Measurements from ENCODE around the gene CTSK. TPM values are rescaled to one million over a fixed set of nuclear protein-coding genes. Genes with fewer than 3 reads are reported as not detected.
"Not testable (repeated sequence)": the region's sequence is repeated elsewhere in the genome, so short reads cannot be mapped to it uniquely, and the experiment has no call there.

CTSK gene
- total RNA-seq, 1 donor = 0.54 TPM

DNA sequence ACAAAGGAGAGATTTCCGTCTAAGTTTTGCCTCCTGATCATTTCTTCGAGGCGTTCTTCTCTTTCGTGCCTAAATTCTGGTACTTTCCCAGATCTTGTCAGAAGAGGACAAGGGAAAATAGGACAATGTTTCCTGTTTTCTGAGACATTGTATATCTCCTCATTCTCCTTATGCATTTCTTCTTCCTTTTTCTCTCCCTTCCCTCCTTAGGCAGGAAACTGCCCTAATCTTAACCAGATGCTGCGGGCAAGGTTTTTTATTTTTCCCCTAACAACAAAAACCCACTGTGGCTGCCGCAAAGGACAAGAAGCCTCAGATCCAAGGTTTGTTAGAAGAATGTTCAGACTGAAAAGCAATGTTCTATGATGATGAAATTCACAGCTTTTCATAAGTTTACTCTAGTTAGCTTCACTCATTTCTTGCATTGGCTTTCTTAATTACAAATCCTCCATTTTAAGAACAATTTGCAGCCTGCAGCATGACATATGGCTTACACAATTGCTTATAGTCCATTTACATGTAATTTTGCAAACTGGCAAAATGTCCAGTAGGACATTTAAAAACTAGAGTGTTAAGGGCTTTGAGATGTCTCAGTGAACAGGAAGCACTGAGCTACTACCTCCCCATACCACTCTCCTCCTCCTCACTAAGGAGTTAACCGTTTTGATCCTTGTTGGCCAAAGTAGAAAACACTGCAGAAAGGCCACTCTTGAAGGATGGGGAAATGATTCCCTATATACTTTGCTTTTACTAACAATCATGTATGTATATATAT is 624 bp downstream of the CTSK start:
- DNase-seq (ENCODE audit: low read depth in 2 of 3, low spot score in 2 of 3) = peak in 2 of 3 donors; percentile 13 to 50

DNA sequence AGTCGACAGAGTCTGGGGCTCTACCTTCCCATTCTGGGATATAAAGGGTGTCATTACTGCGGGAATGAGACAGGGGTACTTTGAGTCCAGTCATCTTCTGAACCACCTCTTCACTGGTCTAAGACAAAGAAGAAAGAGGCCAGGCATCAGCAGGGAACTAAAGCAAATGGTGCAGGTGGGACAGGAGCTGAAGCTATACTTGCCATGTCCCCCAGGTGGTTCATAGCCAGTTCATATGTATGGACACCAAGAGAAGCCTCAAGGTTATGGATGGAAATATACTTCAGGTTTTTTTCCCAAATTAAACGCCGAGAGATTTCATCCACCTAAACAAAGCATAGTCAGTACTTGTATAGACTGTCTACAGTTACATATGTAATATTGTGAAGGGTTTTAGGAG is 2.2 kb downstream of the CTSK start:
- DNase-seq (ENCODE audit: low read depth in 2 of 3, low spot score in 2 of 3) = no peak

DNA sequence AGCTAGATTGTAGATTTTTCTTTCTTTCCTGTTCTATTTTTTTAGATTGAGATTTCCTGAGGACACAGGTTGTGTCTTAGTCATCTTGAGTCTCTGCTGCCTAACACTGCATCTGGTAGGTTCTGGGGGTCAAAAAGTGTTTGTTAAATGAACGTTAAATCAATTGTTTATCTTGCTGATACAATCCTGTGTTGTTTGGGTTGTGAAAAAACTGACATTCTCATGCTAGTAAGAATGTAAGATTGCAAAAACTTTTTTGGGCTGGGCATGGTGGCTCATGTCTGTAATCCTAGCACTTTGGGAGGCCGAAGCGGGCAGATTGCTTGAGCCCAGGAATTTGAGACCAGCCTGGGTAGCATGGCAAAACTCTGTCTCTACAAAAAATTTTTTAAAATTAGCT is 3.4 kb downstream of the CTSK start:
- no peak for DNase-seq (ENCODE audit: low read depth in 2 of 3, low spot score in 2 of 3)

DNA sequence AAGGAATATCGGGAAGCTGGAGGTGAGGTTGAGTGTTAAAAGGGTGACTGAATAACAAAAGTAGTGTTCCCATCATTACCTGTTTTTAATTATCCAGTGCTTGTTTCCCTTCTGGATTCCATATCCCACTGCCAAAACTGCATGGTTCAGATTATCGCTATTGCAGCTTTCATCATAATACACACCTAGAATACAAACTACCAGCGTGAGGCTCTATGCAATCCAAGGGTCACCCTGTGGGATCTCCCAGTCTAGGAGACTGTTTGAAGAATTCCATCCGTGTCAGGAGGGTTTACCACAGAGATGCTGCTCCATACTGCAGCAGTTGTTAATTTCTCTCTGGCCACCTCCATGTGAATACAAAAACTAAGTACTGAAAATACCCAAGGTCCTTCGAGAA is 9.0 kb downstream of the CTSK start:
- DNase-seq (ENCODE audit: low read depth in 2 of 3, low spot score in 2 of 3) = no peak

DNA sequence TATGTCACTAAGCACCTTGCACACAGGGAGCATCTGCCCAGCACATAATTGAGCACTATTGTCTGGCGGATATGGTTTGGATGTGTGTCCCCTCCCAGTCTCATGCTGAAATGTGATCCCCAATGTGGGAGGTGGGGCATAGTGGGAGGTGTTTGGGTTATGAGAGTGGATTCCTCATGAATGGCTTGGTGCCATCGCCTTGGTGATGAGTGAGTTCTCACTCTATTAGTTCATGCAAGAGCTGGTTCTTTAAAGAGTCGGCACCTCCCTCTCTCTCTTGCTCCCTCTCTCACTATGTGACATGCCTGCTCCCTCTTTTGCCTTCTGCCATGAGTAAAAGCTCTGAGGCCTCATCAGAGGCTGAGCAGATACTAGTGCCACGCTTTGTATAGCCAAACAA is 9.5 kb downstream of the CTSK start:
- DNase-seq (ENCODE audit: low read depth in 2 of 3, low spot score in 2 of 3) = no peak

DNA sequence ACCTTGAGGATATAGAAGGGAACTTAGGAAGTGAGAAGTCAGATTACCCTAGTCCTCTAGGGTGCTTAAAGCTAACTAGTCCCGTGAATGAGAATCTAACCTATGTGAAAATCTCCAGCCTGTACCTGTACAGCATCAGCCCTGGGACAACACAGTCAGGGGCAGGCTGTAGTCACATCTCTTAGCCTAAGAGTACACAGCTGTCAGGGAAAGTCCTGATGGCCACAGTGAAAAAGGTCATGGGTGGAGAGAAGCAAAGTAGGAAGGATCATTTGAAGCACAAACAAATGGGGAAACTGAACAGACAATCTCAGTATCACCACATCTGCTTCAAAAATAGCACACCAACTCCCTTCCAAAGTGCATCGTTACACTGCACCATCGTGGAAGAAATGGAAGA is 11.7 kb downstream of the CTSK start:
- no peak for DNase-seq (ENCODE audit: low read depth in 2 of 3, low spot score in 2 of 3)

DNA sequence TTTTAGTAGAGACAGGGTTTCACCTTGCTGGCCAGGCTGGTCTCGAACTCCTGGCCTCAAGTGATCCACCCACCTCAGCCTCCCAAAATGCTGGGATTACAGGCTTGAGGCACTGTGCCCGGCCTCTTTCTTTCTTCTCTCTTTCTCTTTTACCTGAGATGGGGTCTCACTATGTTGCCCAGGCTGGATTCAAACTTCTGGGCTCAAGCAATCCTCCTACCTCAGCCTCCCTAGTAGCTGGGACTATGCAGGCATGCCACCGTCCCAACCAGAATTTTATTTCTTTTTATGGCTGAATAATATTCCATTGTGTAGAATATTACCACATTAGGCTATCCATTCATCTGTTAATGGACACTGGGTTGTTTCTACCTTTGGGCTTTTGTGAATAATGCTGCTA is 14.3 kb downstream of the CTSK start:
- DNase-seq (ENCODE audit: low read depth in 2 of 3, low spot score in 2 of 3) = not testable (repeated sequence)

DNA sequence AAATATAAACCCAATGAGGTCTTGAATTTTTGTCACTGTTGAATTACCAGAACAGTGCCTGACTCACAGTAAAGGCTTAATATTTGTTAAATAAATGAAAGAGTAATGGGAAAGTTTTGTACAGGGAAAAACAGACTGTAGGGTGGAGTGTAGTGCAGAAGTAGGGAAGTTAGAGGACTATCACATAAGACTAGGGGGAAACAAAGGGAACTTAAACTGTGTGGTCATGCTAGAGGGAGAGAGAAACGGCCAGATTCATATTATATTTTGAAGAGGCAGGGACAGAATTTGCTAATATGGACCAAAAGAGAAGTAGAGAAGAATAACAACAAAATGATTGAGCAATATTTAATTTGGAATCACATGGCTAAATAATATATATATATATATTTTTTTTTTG is 14.8 kb downstream of the CTSK start:
- DNase-seq (ENCODE audit: low read depth in 2 of 3, low spot score in 2 of 3) = no peak

DNA sequence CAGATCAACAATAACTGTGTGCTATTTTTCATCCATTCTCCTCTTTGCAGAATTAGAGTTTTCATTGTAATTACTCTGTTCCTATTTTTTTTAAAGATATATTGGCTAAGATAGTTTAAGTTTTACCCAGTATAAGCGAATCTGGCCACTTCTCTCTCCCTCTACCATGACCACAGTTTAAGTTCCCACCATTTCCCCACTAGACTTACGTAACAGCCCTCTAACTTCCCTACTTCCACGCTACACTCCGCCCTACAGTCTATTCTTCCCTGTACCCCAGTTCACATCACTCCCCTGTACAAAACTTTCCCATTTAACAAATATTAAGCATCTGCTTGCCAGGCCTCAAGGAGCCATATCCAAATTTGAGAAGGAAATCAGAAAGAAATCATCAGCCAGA is 16.5 kb downstream of the CTSK start:
- DNase-seq (ENCODE audit: low read depth in 2 of 3, low spot score in 2 of 3) = no peak

DNA sequence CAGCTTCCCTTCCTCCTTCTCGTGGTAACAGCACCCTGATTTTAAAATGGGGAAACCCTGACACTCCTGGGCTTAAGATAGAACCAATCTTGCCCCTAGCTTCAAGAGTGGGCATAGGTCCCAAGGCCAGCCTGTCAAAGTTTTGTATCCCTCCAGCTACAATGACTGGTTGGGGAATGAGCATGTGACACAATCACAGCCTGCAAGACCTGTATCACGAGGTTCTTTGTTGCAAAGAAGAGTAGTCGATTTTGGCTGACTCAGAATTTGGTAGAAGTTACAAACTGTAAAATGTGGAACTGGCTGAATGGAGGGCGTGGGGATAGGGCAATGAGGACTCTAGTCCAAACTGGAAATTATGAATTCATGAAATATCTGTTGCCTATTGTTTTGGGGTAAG is 18.7 kb downstream of the CTSK start:
- no peak for DNase-seq (ENCODE audit: low read depth in 2 of 3, low spot score in 2 of 3)

DNA sequence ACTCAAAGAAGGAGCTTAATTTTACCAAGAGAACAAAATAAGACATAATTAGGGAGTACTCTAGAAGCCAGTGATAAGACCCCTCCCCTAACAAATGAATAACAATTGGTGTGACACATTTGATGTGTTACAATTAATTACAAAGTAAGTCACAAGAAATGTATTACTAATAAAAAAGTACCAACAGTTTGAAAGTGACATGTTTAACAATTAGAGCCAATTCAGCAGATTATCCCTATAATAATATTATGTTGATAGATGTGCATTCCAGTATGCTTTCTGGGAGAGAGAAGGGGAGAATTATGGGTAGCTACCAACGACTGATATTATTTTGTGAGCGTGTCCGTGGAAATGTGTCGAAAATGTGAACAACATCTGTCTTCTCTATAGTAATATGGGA is 19.1 kb downstream of the CTSK start:
- no peak for DNase-seq (ENCODE audit: low read depth in 2 of 3, low spot score in 2 of 3)

DNA sequence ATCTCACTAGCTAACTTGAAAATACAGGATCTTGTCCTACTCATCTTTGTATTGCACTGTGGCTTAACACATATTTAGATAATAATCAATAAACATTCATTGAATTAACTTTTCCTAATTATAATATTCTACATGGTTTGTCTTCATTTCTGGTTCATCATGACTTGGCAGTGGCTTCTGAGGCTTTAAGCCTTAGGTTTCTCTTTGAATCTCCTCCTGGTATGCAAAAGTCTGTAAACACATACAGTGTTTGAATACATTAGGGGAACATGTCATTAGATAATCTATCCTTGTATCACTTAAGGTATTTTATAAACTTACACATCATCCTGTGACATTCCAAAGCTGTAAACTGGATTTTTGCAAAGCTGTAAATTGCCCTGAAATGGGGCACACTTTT is 20.6 kb downstream of the CTSK start:
- DNase-seq (ENCODE audit: low read depth in 2 of 3, low spot score in 2 of 3) = no peak

DNA sequence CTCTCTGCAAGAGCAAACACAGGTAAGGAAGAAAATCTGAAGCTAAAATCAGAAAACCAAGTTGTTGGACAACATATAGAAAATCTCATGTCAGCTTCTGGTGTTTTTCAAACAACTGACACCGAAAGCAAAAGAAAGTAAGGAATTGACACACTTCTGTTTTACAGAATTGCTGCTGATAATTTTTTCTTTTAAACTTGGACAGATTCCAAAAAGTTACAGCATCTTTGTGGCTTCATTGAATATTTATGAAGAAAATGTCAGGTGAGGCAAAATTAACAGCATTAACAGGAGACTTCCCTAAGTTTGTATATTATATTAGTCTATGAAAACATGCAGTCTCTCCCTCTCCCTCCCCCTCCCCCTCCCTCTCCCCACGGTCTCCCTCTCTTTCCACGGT is 27.6 kb downstream of the CTSK start:
- DNase-seq (ENCODE audit: low read depth in 2 of 3, low spot score in 2 of 3) = no peak

DNA sequence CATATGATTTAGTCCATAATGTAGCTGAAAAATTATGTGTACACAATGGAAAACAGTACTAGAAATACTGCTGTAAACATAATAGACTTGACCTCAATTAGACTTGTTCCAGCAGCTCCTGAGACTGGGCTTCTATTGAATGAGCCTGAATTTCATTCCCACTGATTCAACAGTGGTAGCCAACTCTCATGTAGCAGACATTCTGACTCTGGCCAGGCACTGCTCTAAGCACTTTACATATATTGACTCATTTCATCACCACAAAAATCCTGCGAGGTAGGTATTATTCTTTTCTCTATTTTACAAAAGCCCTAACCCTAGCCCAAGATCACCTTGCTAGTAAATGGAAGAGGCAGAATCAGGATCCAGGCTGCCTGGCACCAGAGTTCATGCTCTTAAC is 29.7 kb downstream of the CTSK start:
- DNase-seq (ENCODE audit: low read depth in 2 of 3, low spot score in 2 of 3) = no peak

DNA sequence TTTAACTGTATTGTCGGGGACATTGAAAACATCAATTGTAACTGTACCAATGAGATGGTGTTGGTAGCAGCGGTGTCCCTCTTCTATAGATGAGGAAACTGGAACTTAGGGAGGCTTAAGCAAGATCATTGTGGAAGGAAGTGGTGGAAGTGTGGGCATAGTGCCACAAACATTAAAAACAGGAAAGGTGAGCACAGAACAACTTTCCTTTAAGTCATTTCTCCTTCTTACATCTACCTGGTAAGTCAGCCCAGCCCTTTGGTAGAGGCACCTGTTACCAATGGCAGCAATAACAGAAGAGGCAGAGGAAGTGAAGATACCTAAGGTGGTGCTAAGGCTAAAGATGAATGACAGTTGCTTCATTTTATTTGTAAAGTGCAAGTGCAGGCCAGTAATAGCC is 30.5 kb downstream of the CTSK start:
- DNase-seq (ENCODE audit: low read depth in 2 of 3, low spot score in 2 of 3) = no peak

DNA sequence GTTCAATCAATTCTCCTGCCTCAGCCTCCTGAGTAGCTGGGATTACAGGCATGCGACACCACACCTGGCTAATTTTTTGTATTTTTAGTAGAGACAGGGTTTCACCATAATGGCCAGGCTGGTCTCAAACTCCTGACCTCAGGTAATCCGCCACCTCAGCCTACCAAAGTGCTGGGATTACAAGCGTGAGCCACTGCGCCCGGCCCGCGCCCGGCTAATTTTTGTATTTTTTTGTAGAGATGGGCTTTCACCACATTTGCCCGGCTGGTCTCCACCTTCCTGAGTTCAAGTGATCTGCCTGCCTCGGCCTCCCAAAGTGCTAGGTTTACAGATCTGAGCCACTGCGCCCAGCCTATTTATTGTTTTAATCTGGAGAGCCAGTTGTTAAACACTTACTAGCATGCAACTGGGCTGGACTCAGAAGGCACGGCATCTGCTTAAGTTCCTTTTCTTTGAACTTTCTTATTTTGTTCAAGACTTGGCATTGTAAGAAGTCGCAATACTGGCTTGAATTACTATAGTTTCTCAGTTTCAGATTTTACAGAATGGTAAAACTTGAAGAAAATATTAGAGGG is 32.0 kb downstream of the CTSK start:
- not testable (repeated sequence) for DNase-seq (ENCODE audit: low read depth in 2 of 3, low spot score in 2 of 3)

DNA sequence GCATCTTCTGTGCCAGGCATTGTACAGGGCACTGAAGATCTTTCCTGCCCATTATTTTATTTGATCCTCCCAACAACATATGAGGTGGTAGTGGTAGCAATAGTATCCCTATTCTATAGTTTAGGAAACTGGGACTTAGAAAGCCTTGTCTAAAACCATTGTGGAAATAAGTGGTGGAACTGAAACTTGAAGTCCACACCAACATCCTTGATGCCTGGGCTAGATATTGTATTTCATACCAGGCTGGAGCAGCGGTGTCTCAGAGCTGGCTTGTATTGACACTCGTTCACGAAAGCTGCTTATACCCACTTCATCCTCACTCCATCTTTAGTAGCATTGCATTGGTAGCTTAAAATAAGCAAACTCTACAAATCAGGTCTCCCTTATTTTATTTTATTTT is 32.8 kb downstream of the CTSK start:
- DNase-seq (ENCODE audit: low read depth in 2 of 3, low spot score in 2 of 3) = no peak

DNA sequence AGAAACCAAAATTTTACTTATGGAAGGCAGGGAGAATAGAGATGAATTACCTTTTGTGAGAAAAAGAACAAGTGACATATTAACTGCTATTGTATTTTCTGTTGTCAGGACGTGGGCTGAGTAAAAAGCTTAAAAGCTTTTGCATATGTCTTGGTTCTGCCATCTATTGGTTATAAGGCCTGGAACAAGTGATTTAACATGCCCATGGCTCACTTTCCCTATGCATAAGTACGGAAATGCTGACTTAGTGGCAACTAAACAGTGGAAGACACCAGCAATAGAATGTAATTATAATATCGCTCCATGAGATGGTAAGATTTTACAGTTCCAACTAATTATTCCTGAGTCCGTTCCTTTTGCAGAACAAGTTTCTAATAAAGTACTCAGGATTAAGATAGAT is 35.7 kb downstream of the CTSK start:
- DNase-seq (ENCODE audit: low read depth in 2 of 3, low spot score in 2 of 3) = no peak

DNA sequence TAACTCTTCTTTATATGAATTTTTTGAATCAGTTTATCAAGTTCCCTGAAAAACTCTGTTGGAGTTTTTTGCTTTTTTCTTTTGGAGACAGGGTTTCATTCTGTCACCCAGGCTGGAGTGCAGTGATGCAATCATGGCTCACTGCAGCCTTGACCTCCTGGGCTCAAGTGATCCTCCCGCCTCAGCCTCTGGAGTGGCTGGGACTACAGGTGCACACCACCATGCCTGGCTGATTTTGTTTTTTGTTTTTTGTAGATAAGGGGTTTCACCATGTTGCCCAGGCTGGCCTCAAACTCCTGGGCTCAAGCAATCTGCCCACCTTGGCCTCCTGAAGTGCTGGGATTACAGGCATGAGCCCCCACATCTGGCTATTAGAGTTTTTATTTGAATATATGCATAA is 40.4 kb downstream of the CTSK start:
- not testable (repeated sequence) for DNase-seq (ENCODE audit: low read depth in 2 of 3, low spot score in 2 of 3)

DNA sequence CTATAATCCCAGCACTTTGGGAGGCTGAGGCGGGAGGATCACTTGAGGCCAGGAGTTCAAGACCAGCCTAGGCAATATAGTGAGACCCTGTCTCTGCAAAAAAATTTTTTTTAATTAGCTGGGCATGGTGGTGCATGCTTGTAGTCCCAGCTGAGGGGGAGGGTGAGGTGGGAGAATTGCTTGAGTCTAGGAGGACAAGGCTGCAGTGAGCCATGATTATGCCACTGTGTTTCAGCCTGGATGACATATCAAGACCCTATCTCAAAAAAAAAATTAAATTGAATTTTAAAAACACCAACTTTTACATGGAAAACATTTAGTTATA is 42.1 kb downstream of the CTSK start:
- DNase-seq (ENCODE audit: low read depth in 2 of 3, low spot score in 2 of 3) = not testable (repeated sequence)

DNA sequence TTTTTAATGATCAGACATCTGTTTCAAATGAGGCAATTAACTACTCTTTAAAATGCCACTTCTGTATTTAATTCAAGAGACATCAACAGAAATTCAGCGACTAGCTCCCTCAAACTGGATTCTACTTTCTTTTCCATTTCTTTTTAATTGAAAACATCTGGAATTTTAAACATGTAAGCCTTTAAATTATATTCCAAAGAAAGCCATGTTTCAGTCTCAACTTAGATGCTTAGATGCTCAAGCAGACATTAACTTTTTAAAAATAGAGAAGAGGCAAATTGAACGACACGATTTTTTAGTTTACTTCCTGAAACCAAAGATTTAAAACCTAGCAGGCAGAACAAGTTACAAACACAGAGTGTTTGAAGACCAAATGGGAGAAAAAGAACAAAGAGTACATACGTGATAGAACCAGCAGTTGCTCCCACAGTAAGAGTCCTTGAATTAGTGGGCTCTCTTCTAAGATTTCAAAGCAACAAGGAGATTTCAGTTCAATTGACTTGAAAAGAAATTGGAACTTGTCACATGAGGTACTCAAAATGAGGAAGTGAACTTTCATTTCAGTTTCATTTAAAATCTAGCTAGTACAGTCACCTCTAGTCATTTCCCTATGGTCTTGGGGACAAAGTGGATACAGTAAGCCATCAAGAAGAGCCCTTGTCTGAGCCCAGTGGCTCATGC is 42.6 kb downstream of the CTSK start, which contains the start of gene CTSS:
TSS of gene CTSS (minus strand) at position 483 of the 681 bp plus-strand sequence. CDS start 1,015 bp downstream, outside the sequence.
- peak in 2 of 3 donors; percentile 75 to 85 for DNase-seq (ENCODE audit: low read depth in 2 of 3, low spot score in 2 of 3)

DNA sequence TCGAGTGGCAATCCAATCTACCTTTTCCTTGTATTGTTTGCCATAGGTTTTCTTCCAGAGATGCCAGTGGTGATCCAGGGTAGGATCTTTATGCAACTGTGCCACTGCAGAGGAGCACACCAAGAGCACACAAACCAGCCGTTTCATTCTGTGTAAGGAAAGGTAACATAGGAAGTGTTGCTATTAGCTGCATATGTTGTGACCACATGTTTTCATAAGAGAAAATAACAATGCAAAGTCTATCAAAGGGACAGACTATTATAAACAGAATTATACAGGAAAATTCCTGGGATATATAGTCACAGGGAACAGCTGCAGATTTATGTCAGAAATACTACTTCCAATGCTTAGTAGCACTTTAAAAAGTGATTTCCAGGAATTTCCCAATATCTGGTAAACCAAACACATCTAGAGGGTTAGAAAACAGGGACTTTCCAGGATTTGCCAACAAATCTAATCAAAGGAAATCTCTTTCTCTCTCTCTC is 43.4 kb downstream of the CTSK start:
- DNase-seq (ENCODE audit: low read depth in 2 of 3, low spot score in 2 of 3) = peak in 2 of 3 donors; percentile 25 to 31

Measured in hematopoietic multipotent progenitor cell (in vitro differentiated cells).